GM19372 (cell line): ENCODE results near the gene CNTN1.
A peak's percentile ranks its signal among the peaks of the same experiment; 100 is the strongest.

Source experiments
- ATAC-seq: cut with Tn5 transposase; IDR thresholded peaks from one replicate; pipeline ENCODE4 v1.9.1; 2021; ENCODE audit warnings: mild to moderate bottlenecking, low read depth, moderate library complexity; ENCODE audit not compliant: unreplicated experiment

Gene CNTN1

DNA sequence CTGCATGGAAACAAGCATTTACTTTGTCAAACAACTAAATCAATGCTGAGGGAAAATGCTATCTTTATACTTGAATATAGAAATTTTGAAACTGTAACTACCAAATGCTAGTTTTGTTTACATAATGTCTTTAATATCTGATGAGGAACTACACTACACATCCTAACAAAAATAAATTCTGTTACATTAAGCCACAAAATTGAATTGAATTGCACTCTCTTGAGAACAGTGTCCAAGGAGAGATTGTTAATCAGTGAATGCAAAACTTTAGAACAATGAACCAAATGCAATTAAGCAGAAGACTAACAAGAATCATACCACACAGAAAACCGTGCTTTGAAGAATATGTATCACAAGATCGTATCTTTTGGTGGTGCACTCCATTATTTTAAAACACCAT is 141.6 kb downstream of the CNTN1 start:
- no peak for ATAC-seq

GRCh38 chr12:40834321-40834720 is 142.1 kb downstream of the CNTN1 start:
- no peak for ATAC-seq

- ATAC-seq, result no peak
These were observed 145.7 kb downstream of the CNTN1 start for GRCh38 chr12:40837891-40838429.

DNA sequence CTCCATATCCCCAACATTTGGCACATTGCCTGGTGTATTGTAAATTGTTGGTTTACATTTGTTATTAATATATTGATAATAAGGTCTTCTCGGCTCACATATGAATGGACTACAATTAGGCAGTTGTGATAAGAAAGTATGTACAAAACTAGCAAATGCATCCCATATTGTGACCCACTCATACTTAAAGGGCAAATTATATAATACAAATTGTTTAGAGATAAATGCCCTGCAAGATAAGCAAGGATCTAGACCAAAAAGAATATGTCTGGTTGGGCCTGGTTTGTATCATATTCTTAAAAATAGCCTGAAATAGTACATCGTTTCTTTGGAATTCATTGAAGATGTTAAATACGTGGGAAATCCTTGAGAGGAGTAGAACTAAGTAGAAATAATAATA is 151.3 kb downstream of the CNTN1 start:
- ATAC-seq, result no peak

DNA sequence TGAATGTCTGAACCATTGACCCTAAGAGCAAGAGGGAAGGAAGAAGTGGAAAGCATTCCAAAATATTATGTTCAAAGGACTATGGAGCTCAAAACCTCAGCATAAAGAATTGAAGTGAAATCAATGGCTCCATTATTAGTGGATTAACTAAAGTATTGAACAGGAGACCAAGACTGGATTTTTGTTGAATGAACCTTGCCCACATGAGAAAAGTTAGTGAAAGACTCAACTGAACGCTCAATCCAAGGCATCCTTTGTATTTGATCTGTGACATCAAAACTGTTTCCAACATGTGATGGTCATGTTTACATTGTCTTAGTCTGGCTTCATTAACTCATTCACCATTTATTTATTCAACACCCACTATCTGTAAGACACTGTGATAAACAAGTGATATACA is 161.0 kb downstream of the CNTN1 start:
- no peak for ATAC-seq

DNA sequence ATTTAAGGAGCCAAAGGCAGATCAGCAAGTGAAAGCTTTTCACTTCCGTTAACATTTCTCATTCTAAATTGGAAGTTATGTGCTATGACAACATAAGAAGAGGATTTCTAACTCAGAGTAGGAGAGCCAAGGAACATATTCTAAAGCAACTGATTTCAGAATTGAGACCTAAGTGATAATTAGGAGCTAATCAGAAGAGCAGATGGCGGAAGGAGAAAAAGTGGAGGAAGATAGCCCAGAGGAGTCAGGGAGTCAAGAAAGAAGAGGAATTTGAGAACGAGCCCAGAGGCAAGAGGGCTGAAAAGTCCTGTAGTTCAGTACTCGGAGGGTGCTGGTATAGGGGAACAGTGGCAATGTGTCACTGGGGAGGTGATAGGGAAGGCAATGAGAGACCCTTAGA is 162.4 kb downstream of the CNTN1 start:
- ATAC-seq, result no peak

DNA sequence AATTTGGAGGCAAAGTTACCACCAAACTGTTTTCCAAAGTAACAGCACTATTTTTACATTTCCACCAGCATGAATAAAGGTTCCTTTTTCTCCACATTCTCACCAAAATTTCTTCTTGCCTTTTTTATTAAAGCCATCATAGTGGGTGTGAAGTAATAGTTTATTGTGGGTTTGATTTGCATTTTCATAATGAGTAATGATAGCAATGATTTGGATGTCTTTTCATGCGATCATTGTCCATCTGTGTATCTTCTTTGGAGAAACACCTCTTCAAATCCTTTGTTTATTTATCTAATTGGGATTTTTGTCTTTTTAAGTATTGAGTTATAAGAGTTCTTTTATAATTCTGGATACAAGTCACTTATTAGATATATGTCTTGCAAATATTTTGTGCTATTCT is 172.7 kb downstream of the CNTN1 start:
- no peak for ATAC-seq

DNA sequence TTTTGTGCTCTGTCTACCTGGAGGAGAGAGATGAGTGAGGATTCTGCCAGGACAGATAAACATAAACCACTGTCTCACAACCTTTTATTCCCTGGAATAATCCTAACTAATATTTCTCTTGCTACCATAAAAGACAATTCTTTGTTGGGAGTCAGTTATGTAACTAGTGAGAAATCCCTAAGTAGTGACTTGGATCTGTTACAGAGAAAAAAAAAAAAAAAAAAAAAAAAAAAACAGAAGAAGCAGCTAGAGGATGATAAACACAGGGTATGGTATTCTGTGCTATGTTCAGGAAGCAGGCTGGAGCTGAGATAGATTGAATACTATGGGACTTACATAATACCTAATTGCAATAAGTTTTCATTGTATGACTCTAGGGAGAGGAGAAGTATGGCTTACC is 178.7 kb downstream of the CNTN1 start:
- no peak for ATAC-seq

DNA sequence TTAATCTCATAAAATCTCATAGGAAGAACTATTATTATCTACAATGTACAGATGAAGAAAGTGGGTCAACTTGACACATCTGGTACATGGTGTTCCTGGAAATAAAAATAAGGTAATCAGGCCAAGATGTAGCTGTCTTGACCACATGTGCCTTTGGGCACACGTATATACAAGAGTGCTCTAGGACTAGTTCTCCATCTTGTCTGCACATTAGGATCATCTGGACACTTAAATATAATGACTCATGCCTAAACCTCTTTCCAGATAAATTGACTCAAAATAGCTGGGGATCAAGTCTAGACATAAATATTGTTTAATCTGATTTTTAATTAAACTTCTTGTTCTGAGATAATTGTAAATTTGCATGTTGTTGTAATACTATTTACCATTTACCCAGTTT is 182.6 kb downstream of the CNTN1 start:
- no peak for ATAC-seq

- ATAC-seq, result no peak
These were observed 197.1 kb downstream of the CNTN1 start for GRCh38 chr12:40889329-40889728.

DNA sequence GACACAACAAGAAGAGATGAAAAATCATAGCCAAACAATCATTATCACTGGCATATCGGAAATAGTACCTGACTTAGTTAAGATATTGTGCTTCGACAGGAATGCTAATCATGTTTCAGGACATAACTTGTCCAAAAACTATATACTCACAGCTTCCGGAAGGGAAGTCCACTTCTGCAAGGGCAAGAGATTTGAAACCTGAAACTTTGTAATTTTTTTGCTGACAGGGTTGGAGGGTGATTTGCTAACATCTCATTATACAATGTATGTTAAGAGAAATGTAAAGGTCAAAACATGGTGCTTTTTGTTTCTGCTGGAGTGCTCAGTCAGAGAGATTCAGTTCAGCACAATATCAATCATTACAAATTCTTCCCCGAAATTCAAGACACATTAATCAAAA is 200.3 kb downstream of the CNTN1 start:
- ATAC-seq, result no peak

DNA sequence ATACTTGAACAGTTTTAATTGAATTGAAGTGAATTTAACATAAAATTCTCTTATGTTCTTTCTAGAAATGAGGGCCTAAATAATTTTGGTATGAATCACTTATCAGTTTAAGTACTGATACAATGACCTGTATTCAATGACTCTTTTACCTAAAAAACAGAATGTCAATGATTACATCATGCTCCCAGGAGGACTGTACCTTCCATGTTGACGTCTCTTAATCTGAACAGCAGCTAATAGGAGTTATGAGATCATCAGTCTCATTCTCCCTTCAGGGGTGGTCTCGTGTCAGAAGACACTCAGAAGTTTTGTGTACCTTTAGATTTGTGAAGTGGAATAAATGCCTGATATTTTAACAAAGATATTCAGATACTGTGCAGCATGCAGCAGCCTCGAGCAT is 206.3 kb downstream of the CNTN1 start:
- no peak for ATAC-seq

- ATAC-seq, result no peak
These were observed 210.8 kb downstream of the CNTN1 start for GRCh38 chr12:40903040-40903439.

DNA sequence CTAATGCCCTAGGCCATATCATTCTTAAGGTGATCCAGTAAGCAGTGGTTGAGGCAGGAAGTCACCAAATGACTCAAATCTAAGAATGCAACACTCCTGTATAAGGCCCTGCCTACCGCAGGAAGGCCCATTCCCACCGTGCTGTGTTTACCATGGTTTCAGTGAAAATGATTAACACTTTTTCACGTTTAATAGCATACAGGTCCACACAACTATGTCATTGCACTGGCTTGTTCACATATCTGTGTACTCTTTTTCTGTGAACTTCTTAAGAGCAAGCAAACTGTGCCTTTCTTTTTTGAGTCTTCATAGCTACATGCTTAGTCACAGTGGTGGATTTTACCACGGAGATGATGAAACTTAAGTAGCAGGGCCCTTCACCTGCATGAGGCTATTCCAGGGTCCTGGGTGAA is 214.9 kb downstream of the CNTN1 start:
- ATAC-seq, result peak; percentile 70

- no peak for ATAC-seq
These were observed 219.4 kb downstream of the CNTN1 start for GRCh38 chr12:40911676-40912075.

- no peak for ATAC-seq
These were observed 222.9 kb downstream of the CNTN1 start for GRCh38 chr12:40915172-40915571.

DNA sequence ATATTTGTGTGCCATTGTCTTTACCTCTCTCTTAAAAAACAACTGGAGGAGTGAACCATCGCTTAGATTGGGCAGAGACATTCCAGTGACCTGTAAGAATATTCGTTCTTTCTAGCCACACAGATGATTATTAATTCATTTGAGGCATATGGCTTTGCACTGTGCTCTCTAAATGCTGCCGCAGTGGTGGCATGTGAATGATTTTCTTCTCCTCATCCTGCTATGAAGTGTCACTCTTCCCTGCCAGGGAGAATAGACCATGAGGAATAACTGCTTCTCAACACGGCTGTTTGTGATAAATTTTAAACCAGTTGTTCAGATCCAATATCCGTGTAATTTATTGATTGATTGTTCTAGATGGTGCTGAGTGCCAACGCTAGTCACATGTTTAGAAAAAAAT is 225.3 kb downstream of the CNTN1 start:
- ATAC-seq, result no peak

DNA sequence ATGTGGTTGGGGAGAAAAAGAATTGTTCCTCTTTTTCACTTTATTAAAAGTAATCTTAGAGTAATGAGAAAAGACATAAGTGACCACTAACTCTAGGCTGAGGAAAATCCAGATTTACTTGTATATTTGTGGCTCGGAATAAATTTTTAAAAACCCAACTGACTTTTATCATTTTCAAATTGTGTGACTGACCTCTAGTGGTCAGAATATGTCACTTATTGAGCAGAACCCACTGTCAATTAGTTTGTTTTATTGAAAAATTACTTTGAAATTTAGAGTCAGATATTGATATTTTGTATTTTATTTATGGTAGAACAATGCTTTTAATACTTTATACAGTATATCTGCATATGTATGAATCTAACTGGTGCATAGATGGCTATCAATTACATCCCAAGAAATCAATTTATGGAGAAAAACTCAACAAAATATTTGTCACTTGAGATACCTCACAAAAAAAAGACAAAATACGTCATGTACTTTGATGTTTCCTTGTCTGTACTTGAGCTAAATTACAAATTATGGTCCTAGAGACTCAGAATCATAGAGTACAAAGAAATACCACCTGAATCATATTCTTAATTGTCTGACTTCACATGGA is 229.4 kb downstream of the CNTN1 start:
- ATAC-seq, result no peak

DNA sequence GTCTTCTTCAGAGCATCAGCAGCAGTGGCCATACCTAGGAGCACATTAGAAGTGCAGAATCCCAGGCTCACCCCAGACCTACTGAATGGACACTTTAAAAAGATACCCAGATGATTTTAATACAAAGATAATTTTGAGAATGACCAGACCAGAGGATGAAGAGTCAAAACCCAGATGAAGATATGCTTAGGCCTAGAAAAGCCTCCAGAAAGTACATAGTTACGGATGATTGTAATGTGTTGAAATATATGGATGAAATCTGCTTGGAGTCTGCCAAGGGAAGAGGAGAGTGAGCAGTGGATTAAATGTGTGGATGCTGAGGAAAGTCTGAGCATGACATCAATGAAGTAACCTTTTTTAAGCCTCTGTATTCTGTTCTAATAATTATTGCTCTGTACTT is 245.7 kb downstream of the CNTN1 start:
- ATAC-seq, result no peak

GRCh38 chr12:40942326-40942725 is 250.1 kb downstream of the CNTN1 start:
- ATAC-seq, result no peak

GRCh38 chr12:40945772-40946171 is 253.5 kb downstream of the CNTN1 start:
- ATAC-seq, result no peak

GRCh38 chr12:40946612-40947194 is 254.5 kb downstream of the CNTN1 start:
- no peak for ATAC-seq
